B cell (primary cell): ENCODE data around the gene VAV2. TPM values are rescaled to one million over a fixed set of nuclear protein-coding genes. Genes with fewer than 3 reads are reported as not detected.

Source experiments
- ATAC-seq: fragments of 200-7000 bp; cut with Tn5 transposase; one replicate; pipeline ENCODE4 v1.10.0; 2021; ENCODE audit warnings: low read depth, mild to moderate bottlenecking, moderate number of reproducible peaks, moderate library complexity
- CTCF ChIA-PET: fragments of 350-600 bp; sonication (Branson Sonifier 250); formaldehyde crosslinking; loops from one replicate; lab custom pipeline; 2021; ENCODE audit warnings: antibody characterized with exemption, inconsistent platforms; lab: Charles Lee
- POLR2A ChIA-PET: fragments of 350-600 bp; sonication (Branson Sonifier 250); formaldehyde crosslinking; loops from one replicate; lab custom pipeline; 2021; ENCODE audit warnings: antibody characterized with exemption; lab: Charles Lee
- DNase-seq: peaks from one replicate; pipeline ENCODE4 v3.0.0; 2013
- H2AFZ ChIP-seq: 2 replicates; pipeline ENCODE4 v1.6.1; 2012; ENCODE audit warnings: mild to moderate bottlenecking, low read depth, low read length; ENCODE audit not compliant: insufficient read depth, poor library complexity, severe bottlenecking
- H3K27ac ChIP-seq, 2 donors: 1 replicate in 1 of 2; 2 replicates in 1 of 2; pipeline ENCODE4 v1.5.1; 2012 to 2013; ENCODE audit warnings: low read length in 2 of 2, mild to moderate bottlenecking in 2 of 2, moderate library complexity in 1 of 2
- H3K27me3 ChIP-seq, 4 experiments: fragments of 200-600 bp in 1 of 4; sonication (generic) in 1 of 4; replicated peaks in 1 of 4; 1 replicate in 2 of 4; 2 replicates in 2 of 4; pipeline versions ENCODE4 v1.6.1 to v1.7.0; 2013 to 2016; ENCODE audit warnings: low read length in 3 of 4, mild to moderate bottlenecking in 2 of 4, mixed read lengths in 1 of 4, moderate library complexity in 1 of 4; ENCODE audit not compliant: insufficient read depth in 4 of 4, control insufficient read depth in 3 of 4; ENCODE audit errors: control extremely low read depth in 1 of 4
- H3K36me3 ChIP-seq, 2 experiments: replicated peaks in 1 of 2; 1 replicate in 1 of 2; 2 replicates in 1 of 2; pipeline versions ENCODE4 v1.6.1 to v1.7.1; 2013; ENCODE audit warnings: low read length in 1 of 2; ENCODE audit not compliant: insufficient read depth in 2 of 2, control insufficient read depth in 1 of 2; ENCODE audit errors: control extremely low read depth in 1 of 2, extremely low read depth in 1 of 2
- H3K4me1 ChIP-seq, 2 donors: fragments of 200-600 bp in 1 of 2; sonication (generic) in 1 of 2; 1 replicate in 1 of 2; 2 replicates in 1 of 2; pipeline versions ENCODE4 v1.5.1 to v1.6.1; 2013 to 2017; ENCODE audit warnings: low read length in 2 of 2; ENCODE audit not compliant: control insufficient read depth in 2 of 2, insufficient read depth in 2 of 2
- H3K4me2 ChIP-seq: replicated peaks from 2 replicates; pipeline ENCODE3; 2012; ENCODE audit warnings: mild to moderate bottlenecking, low read depth, low read length; ENCODE audit not compliant: poor library complexity, severe bottlenecking
- H3K4me3 ChIP-seq, 5 experiments: fragments of 200-600 bp in 1 of 5; sonication (generic) in 1 of 5; 1 replicate in 3 of 5; 2 replicates in 2 of 5; pipeline versions ENCODE4 v1.5.1 to v1.7.0; 2011 to 2016; ENCODE audit warnings: low read length in 4 of 5, mild to moderate bottlenecking in 4 of 5, low read depth in 2 of 5, control low read depth in 1 of 5, moderate library complexity in 1 of 5; ENCODE audit not compliant: insufficient read depth in 1 of 5; ENCODE audit errors: control extremely low read depth in 1 of 5, extremely low read depth in 1 of 5
- H3K79me2 ChIP-seq: fragments of 200-600 bp; sonication (generic); one replicate; pipeline ENCODE4 v1.6.0; 2016; ENCODE audit warnings: low read length; ENCODE audit not compliant: control insufficient read depth, insufficient read depth
- H3K9ac ChIP-seq: fragments of 200-600 bp; sonication (generic); 2 replicates; pipeline ENCODE4 v1.6.1; 2017; ENCODE audit warnings: mild to moderate bottlenecking, low read length, moderate library complexity
- H3K9me3 ChIP-seq, 3 donors: one replicate each; pipeline versions ENCODE4 v1.6.1 to v1.7.1; 2013; ENCODE audit warnings: low read length in 2 of 3; ENCODE audit not compliant: control insufficient read depth in 2 of 3, insufficient read depth in 1 of 3; ENCODE audit errors: control extremely low read depth in 1 of 3
- H4K20me1 ChIP-seq: 2 replicates; pipeline ENCODE4 v1.6.0; 2012; ENCODE audit warnings: mild to moderate bottlenecking, low read length; ENCODE audit not compliant: insufficient read depth, control insufficient read depth, poor library complexity, severe bottlenecking
- H3K27ac Mint-ChIP-seq: one replicate; pipeline ENCODE4 v1.8.0; 2021; ENCODE audit warnings: mixed read lengths
- H3K27me3 Mint-ChIP-seq: one replicate; pipeline ENCODE4 v1.8.0; 2021; ENCODE audit warnings: mixed read lengths
- H3K4me1 Mint-ChIP-seq: one replicate; pipeline ENCODE4 v1.8.0; 2021; ENCODE audit warnings: mixed read lengths
- H3K4me3 Mint-ChIP-seq: one replicate; pipeline ENCODE4 v1.8.0; 2021; ENCODE audit warnings: mixed read lengths
- H3K9me3 Mint-ChIP-seq: one replicate; pipeline ENCODE4 v1.8.0; 2022; ENCODE audit warnings: mixed read lengths; ENCODE audit not compliant: insufficient read depth
- EZH2 ChIP-seq: IDR thresholded peaks from 2 replicates; pipeline ENCODE4 v1.6.1; 2012; ENCODE audit warnings: borderline replicate concordance, low read depth, mild to moderate bottlenecking, moderate library complexity, low read length; ENCODE audit not compliant: insufficient read depth, poor library complexity, severe bottlenecking
- WGBS: methylation state at CpG from one replicate; pipeline ENCODE4 v1.1.5; 2013; ENCODE audit warnings: missing lambda C conversion rate; ENCODE audit not compliant: insufficient coverage; 5-methylcytosine and 5-hydroxymethylcytosine counted together
- intact Hi-C: fragments of 100-400 bp; cut with micrococcal nuclease; formaldehyde crosslinking; loops from one replicate; pipeline ENCODE4 v1.10.0; 2022
- polyA minus RNA-seq: library from RNA; depleted of rRNA, polyadenylated mRNA; stranded (reverse); fragments of >200 nt; gene quantifications from 2 replicates; pipeline ENCODE4 v1.2.3, GENCODE V29; 2012
- polyA plus RNA-seq: library from polyadenylated mRNA; depleted of rRNA; stranded (reverse); fragments of >200 nt; gene quantifications from 2 replicates; pipeline ENCODE4 v1.2.3, GENCODE V29; 2012
- total RNA-seq, 2 donors: library from RNA; stranded (reverse); fragments of 120-200 nt in 1 of 2; gene quantifications; 1 replicate in 1 of 2; 2 replicates in 1 of 2; pipeline versions ENCODE4 v1.2.3 to v1.2.4, GENCODE V29; 2013 to 2022
- TF ChIP-seq, protein P1 (sequence below): fragments of 200-600 bp; IDR thresholded peaks from one replicate; pipeline ENCODE4 v1.8.0; 2022; ENCODE audit warnings: antibody characterized with exemption, mild to moderate bottlenecking

The VAV2 gene, protein sequence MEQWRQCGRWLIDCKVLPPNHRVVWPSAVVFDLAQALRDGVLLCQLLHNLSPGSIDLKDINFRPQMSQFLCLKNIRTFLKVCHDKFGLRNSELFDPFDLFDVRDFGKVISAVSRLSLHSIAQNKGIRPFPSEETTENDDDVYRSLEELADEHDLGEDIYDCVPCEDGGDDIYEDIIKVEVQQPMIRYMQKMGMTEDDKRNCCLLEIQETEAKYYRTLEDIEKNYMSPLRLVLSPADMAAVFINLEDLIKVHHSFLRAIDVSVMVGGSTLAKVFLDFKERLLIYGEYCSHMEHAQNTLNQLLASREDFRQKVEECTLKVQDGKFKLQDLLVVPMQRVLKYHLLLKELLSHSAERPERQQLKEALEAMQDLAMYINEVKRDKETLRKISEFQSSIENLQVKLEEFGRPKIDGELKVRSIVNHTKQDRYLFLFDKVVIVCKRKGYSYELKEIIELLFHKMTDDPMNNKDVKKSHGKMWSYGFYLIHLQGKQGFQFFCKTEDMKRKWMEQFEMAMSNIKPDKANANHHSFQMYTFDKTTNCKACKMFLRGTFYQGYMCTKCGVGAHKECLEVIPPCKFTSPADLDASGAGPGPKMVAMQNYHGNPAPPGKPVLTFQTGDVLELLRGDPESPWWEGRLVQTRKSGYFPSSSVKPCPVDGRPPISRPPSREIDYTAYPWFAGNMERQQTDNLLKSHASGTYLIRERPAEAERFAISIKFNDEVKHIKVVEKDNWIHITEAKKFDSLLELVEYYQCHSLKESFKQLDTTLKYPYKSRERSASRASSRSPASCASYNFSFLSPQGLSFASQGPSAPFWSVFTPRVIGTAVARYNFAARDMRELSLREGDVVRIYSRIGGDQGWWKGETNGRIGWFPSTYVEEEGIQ
- total RNA-seq: 128 and 131 TPM in 2 replicates
- total RNA-seq (2013): 29.5 TPM
- polyA plus RNA-seq: 34.4 and 47.4 TPM in 2 replicates
- 65.8 and 75.0 TPM in 2 replicates for polyA minus RNA-seq

DNA sequence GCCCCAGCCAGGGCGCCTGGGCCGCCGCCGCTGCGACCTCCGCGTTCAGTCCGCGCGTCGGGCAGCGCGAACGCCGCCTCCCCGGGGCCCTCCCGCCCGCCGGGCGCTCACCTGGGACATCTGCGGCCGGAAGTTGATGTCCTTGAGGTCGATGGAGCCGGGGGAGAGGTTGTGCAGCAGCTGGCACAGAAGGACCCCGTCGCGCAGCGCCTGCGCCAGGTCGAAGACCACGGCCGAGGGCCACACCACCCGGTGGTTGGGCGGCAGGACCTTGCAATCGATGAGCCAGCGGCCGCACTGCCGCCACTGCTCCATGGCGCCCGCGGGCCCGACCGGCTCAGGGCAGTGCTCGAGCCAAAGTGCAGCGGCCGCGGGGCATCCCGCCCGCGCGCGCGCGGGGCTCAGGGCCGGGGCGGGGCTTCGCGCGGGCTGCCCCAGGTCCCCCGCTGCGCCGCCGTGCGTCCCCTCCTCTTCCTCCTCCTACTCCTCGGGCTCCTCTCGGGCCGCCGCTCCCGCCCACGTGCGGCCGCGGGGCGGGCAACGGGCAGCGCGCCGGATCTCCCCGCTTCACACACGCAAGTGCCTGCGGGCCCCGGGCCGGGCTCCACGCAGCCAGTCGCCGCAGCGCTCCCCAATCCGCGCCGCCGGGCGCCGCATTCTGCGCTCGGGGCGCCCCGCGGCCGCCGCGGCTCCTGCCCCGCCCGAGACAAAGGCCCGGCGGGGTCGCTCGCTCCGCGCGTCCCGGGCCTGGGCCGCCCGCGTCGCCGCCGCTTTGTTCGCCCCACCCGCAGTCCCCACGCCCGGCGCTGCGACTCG is at the start of gene VAV2:
TSS of gene VAV2 (minus strand) at position 361 of the 816 bp plus-strand sequence. CDS start at position 315, 46 bp downstream.
- peak within 1 kb of the TSS; percentile 86 for H3K27ac Mint-ChIP-seq
- H3K27me3 Mint-ChIP-seq: no peaks in the 10 kb centered on the region
- intact Hi-C loops: loop anchor here (1.0 to 5.0 kb wide), 6 partner anchors 37 to 460 kb away; partner anchors contain the start of genes ADAMTSL2 and BRD3
- under 1% methylated on average over 124 of the region's 124 CpGs for WGBS
- Histone ChIP-seq H3K4me2 (peak within 1 kb of the TSS; percentile 99), H3K36me3 (no peaks in the 10 kb centered on the region), H3K9me3 (no peaks in the 10 kb centered on the region), H3K9ac (peak within 1 kb of the TSS; percentile 86), H3K27me3 (no peaks in the 10 kb centered on the region), H3K79me2 (peaks cover 57% of the 10 kb centered on the region), H2AFZ (peak within 1 kb of the TSS; percentile 76), H3K4me1 (peaks cover 27 to 45% of the 10 kb centered on the region in 2 donors), H4K20me1 (peaks cover 43% of the 10 kb centered on the region), H3K27ac (peak within 1 kb of the TSS; percentile 26 to 83), H3K4me3 (peak within 1 kb of the TSS; percentile 31 to 86 (median 81))
- peak; percentile 63 for ATAC-seq
- ChIA-PET POLR2A (interaction anchor here (1.5 to 3.4 kb wide), 5 partner anchors 36 to 205 kb away, joined by 5 to 19 read pairs (median 16); no protein-coding TSS in a partner anchor), CTCF (interaction anchor here (0.6 to 5.8 kb wide), 12 partner anchors 12 to 241 kb away, joined by 3 to 561 read pairs (median 10); partner anchors contain the start of genes BRD3OS and WDR5)
- DNase-seq: peak; percentile 84
- H3K4me3 Mint-ChIP-seq: peak within 1 kb of the TSS; percentile 94
- no peaks in the 10 kb centered on the region for H3K9me3 Mint-ChIP-seq
- TF ChIP-seq, protein P1, sequence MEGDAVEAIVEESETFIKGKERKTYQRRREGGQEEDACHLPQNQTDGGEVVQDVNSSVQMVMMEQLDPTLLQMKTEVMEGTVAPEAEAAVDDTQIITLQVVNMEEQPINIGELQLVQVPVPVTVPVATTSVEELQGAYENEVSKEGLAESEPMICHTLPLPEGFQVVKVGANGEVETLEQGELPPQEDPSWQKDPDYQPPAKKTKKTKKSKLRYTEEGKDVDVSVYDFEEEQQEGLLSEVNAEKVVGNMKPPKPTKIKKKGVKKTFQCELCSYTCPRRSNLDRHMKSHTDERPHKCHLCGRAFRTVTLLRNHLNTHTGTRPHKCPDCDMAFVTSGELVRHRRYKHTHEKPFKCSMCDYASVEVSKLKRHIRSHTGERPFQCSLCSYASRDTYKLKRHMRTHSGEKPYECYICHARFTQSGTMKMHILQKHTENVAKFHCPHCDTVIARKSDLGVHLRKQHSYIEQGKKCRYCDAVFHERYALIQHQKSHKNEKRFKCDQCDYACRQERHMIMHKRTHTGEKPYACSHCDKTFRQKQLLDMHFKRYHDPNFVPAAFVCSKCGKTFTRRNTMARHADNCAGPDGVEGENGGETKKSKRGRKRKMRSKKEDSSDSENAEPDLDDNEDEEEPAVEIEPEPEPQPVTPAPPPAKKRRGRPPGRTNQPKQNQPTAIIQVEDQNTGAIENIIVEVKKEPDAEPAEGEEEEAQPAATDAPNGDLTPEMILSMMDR: no peak
- TF ChIP-seq EZH2: no peak
- H3K4me1 Mint-ChIP-seq: peaks cover 36% of the 10 kb centered on the region
